ENCODE data around the gene PAK6.

DNA sequence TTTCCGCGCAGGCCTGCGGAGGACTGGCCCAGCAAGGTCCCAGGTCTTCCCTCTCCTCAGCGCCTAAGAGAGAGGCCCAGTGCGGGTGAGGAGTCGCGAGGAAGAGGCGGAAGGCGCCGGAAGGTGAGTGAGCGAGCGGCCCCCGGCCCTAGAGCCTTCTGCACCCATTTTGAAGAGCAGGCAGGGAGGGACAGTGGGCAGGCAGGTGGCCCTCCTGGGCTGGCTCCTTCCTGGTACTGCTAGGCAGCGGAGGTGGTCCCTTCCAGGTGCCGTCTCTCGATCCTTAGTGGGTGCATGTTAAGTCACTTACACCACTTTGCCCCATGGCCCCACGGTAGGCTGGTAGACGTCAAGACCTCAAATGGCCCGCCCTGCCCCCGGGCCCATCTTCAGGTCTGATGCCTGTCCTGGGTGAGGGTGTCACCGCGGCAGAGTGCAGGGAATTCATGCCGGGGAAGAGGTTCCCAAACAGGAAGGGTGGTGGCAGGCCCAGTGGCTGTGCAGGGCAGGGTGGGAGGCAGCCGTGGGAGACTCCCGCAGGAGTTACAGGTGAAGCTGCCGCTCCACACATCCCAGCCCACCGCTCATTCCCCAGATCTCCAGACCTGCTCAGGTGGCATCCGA is 14.4 kb downstream of the PAK6 start:
- TF ChIP-seq NFE2L2 (conservative IDR thresholded peaks at IDR 0.05; ENCODE audit: low read length): no peak
- TF ChIP-seq, protein P1, sequence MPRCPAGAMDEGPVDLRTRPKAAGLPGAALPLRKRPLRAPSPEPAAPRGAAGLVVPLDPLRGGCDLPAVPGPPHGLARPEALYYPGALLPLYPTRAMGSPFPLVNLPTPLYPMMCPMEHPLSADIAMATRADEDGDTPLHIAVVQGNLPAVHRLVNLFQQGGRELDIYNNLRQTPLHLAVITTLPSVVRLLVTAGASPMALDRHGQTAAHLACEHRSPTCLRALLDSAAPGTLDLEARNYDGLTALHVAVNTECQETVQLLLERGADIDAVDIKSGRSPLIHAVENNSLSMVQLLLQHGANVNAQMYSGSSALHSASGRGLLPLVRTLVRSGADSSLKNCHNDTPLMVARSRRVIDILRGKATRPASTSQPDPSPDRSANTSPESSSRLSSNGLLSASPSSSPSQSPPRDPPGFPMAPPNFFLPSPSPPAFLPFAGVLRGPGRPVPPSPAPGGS (IDR thresholded peaks at IDR 0.05): no peak
- TF ChIP-seq, protein P2, sequence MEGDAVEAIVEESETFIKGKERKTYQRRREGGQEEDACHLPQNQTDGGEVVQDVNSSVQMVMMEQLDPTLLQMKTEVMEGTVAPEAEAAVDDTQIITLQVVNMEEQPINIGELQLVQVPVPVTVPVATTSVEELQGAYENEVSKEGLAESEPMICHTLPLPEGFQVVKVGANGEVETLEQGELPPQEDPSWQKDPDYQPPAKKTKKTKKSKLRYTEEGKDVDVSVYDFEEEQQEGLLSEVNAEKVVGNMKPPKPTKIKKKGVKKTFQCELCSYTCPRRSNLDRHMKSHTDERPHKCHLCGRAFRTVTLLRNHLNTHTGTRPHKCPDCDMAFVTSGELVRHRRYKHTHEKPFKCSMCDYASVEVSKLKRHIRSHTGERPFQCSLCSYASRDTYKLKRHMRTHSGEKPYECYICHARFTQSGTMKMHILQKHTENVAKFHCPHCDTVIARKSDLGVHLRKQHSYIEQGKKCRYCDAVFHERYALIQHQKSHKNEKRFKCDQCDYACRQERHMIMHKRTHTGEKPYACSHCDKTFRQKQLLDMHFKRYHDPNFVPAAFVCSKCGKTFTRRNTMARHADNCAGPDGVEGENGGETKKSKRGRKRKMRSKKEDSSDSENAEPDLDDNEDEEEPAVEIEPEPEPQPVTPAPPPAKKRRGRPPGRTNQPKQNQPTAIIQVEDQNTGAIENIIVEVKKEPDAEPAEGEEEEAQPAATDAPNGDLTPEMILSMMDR (IDR thresholded peaks at IDR 0.05): no peak
